Neural progenitor cell (in vitro differentiated cells): Measurements from ENCODE around the gene DHX40. TPM values are rescaled to one million over a fixed set of nuclear protein-coding genes. Genes with fewer than 3 reads are reported as not detected.

Experiments used
- DNase-seq: peaks from one replicate; pipeline ENCODE4 v3.0.0-alpha.2; 2016; ENCODE audit warnings: low spot score
- H2AFZ ChIP-seq: fragments of 200-600 bp; sonication (generic); replicated peaks from 2 replicates; pipeline ENCODE4 v1.6.1; 2016; ENCODE audit warnings: antibody characterized with exemption
- H3F3A ChIP-seq: fragments of 200-600 bp; sonication (generic); 2 replicates; pipeline ENCODE4 v1.6.1; 2016; ENCODE audit warnings: antibody characterized with exemption, low read depth
- H3K27ac ChIP-seq: fragments of 200-600 bp; sonication (generic); 2 replicates; pipeline ENCODE4 v1.5.1; 2016; ENCODE audit warnings: mild to moderate bottlenecking
- H3K27me3 ChIP-seq: fragments of 200-600 bp; sonication (generic); 2 replicates; pipeline ENCODE4 v1.6.1; 2016; ENCODE audit warnings: mild to moderate bottlenecking, moderate library complexity
- H3K36me3 ChIP-seq: fragments of 200-600 bp; sonication (generic); 2 replicates; pipeline ENCODE4 v1.5.1; 2016
- H3K4me1 ChIP-seq: fragments of 200-600 bp; sonication (generic); 2 replicates; pipeline ENCODE4 v1.6.1; 2016; ENCODE audit warnings: mixed run types
- H3K4me2 ChIP-seq: fragments of 200-600 bp; sonication (generic); 2 replicates; pipeline ENCODE4 v1.6.1; 2016
- H3K4me3 ChIP-seq: fragments of 200-600 bp; sonication (generic); 2 replicates; pipeline ENCODE4 v1.5.1; 2016
- H3K79me2 ChIP-seq: fragments of 200-600 bp; sonication (generic); 2 replicates; pipeline ENCODE4 v1.6.1; 2016; ENCODE audit warnings: low read depth
- H3K9ac ChIP-seq: fragments of 200-600 bp; sonication (generic); 2 replicates; pipeline ENCODE4 v1.6.1; 2016
- H3K9me3 ChIP-seq: fragments of 200-600 bp; sonication (generic); 2 replicates; pipeline ENCODE4 v1.5.1; 2016; ENCODE audit warnings: low read depth
- H4K20me1 ChIP-seq: fragments of 200-600 bp; sonication (generic); 2 replicates; pipeline ENCODE4 v1.6.1; 2016; ENCODE audit warnings: low read depth
- H3K27ac Mint-ChIP-seq: 3 replicates; pipeline ENCODE4 v1.8.0; 2021; ENCODE audit warnings: mixed read lengths
- H3K27me3 Mint-ChIP-seq: 2 replicates; pipeline ENCODE4 v1.8.0; 2022; ENCODE audit warnings: low read depth, mild to moderate bottlenecking, inconsistent platforms, moderate library complexity, mixed read lengths; ENCODE audit not compliant: insufficient read depth
- H3K36me3 Mint-ChIP-seq: 3 replicates; pipeline ENCODE4 v1.8.0; 2021; ENCODE audit warnings: mixed read lengths
- H3K4me1 Mint-ChIP-seq: 3 replicates; pipeline ENCODE4 v1.8.0; 2021; ENCODE audit warnings: mixed read lengths
- H3K4me3 Mint-ChIP-seq: 3 replicates; pipeline ENCODE4 v1.8.0; 2021; ENCODE audit warnings: mild to moderate bottlenecking, moderate library complexity, mixed read lengths
- H3K9me3 Mint-ChIP-seq: 3 replicates; pipeline ENCODE4 v1.8.0; 2020; ENCODE audit warnings: mixed read lengths
- EZH2 ChIP-seq: fragments of 200-600 bp; sonication (generic); IDR thresholded peaks from 2 replicates; pipeline ENCODE4 v1.6.1; 2017; ENCODE audit warnings: antibody characterized with exemption, mild to moderate bottlenecking, moderate library complexity
- EZH2phosphoT487 ChIP-seq: fragments of 200-600 bp; sonication (generic); IDR thresholded peaks from 2 replicates; pipeline ENCODE4 v1.6.1; 2017; ENCODE audit warnings: antibody characterized with exemption
- total RNA-seq: library from RNA; depleted of rRNA; stranded (reverse); fragments of >200 nt; gene quantifications from 2 replicates; pipeline ENCODE4 v1.2.3, GENCODE V29; 2015; ENCODE audit warnings: low replicate concordance
- TF ChIP-seq, protein P1 (sequence below): fragments of 200-600 bp; sonication (generic); IDR thresholded peaks from 2 replicates; pipeline ENCODE4 v1.5.1; 2017; ENCODE audit warnings: antibody characterized with exemption, mild to moderate bottlenecking

Gene DHX40
- total RNA-seq, 1 donor from 2014 or later, result 108 TPM

GRCh38 chr17:59619298-59620063 lies 54.1 kb downstream of the DHX40 start, which contains the start of gene CLTC:
Gene CLTC, plus strand, starts transcription at chr17:59619895. Its CDS starts 237 bp downstream, at chr17:59620132.
- H3K36me3 ChIP-seq, result no peaks in the 10 kb centered on the region
- H3K4me1 Mint-ChIP-seq, result peaks cover 39% of the 10 kb centered on the region
- peaks cover 61% of the 10 kb centered on the region for H3K79me2 ChIP-seq
- H3K27ac ChIP-seq, result peak within 1 kb of the TSS; percentile 99
- H3K9me3 ChIP-seq, result no peaks in the 10 kb centered on the region
- TF ChIP-seq EZH2, result peak; percentile 14
- TF ChIP-seq EZH2phosphoT487, result no peak
- TF ChIP-seq, protein P1, sequence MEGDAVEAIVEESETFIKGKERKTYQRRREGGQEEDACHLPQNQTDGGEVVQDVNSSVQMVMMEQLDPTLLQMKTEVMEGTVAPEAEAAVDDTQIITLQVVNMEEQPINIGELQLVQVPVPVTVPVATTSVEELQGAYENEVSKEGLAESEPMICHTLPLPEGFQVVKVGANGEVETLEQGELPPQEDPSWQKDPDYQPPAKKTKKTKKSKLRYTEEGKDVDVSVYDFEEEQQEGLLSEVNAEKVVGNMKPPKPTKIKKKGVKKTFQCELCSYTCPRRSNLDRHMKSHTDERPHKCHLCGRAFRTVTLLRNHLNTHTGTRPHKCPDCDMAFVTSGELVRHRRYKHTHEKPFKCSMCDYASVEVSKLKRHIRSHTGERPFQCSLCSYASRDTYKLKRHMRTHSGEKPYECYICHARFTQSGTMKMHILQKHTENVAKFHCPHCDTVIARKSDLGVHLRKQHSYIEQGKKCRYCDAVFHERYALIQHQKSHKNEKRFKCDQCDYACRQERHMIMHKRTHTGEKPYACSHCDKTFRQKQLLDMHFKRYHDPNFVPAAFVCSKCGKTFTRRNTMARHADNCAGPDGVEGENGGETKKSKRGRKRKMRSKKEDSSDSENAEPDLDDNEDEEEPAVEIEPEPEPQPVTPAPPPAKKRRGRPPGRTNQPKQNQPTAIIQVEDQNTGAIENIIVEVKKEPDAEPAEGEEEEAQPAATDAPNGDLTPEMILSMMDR, result no peak
- H2AFZ ChIP-seq, result peak within 1 kb of the TSS; percentile 86
- H3K9ac ChIP-seq, result peak within 1 kb of the TSS; percentile 90
- peaks cover 29% of the 10 kb centered on the region for H3K4me1 ChIP-seq
- H3K4me3 Mint-ChIP-seq, result peak within 1 kb of the TSS; percentile 99
- no peaks in the 10 kb centered on the region for H3K9me3 Mint-ChIP-seq
- H3K27me3 ChIP-seq, result no peaks in the 10 kb centered on the region
- peaks cover 2% of the 10 kb centered on the region for H3K36me3 Mint-ChIP-seq
- H4K20me1 ChIP-seq, result peaks cover 38% of the 10 kb centered on the region
- peak within 1 kb of the TSS; percentile 91 for H3K4me3 ChIP-seq
- H3K4me2 ChIP-seq, result peak within 1 kb of the TSS; percentile 85
- H3F3A ChIP-seq, result peaks cover 26% of the 10 kb centered on the region
- peak; percentile 96 for DNase-seq
- peaks cover 2% of the 10 kb centered on the region for H3K27me3 Mint-ChIP-seq
- H3K27ac Mint-ChIP-seq, result peak within 1 kb of the TSS; percentile 100

GRCh38 chr17:59620064-59620359 lies 54.6 kb downstream of the DHX40 start:
- H3K4me3 Mint-ChIP-seq, result peak overlapping the region; percentile 99
- H3K9me3 Mint-ChIP-seq, result no peaks in the 10 kb centered on the region
- H3K4me3 ChIP-seq, result peak overlapping the region; percentile 91
- peak overlapping the region; percentile 86 for H2AFZ ChIP-seq
- no peaks in the 10 kb centered on the region for H3K27me3 ChIP-seq
- H3K79me2 ChIP-seq, result peaks cover 66% of the 10 kb centered on the region
- peaks cover 39% of the 10 kb centered on the region for H3K4me1 Mint-ChIP-seq
- peaks cover 29% of the 10 kb centered on the region for H3K4me1 ChIP-seq
- H3K36me3 ChIP-seq, result no peaks in the 10 kb centered on the region
- H3K27me3 Mint-ChIP-seq, result peaks cover 2% of the 10 kb centered on the region
- H3K27ac ChIP-seq, result peak overlapping the region; percentile 99
- peaks cover 2% of the 10 kb centered on the region for H3K36me3 Mint-ChIP-seq
- no peak for TF ChIP-seq EZH2phosphoT487
- peak; percentile 5 for TF ChIP-seq EZH2
- TF ChIP-seq, protein P1, result no peak
- peak overlapping the region; percentile 85 for H3K4me2 ChIP-seq
- H3F3A ChIP-seq, result peaks cover 26% of the 10 kb centered on the region
- peak overlapping the region; percentile 100 for H3K27ac Mint-ChIP-seq
- H4K20me1 ChIP-seq, result peaks cover 42% of the 10 kb centered on the region
- H3K9me3 ChIP-seq, result no peaks in the 10 kb centered on the region
- peak overlapping the region; percentile 90 for H3K9ac ChIP-seq
- no peak for DNase-seq

GRCh38 chr17:59620518-59621259 lies 55.3 kb downstream of the DHX40 start:
- peaks cover 39% of the 10 kb centered on the region for H3K4me1 Mint-ChIP-seq

More at GRCh38 chr17:59620518-59621259, 55.3 kb downstream of the DHX40 start:
- H3K79me2 ChIP-seq, result peaks cover 73% of the 10 kb centered on the region
- H3K9ac ChIP-seq, result peak overlapping the region; percentile 90
- H3K27ac ChIP-seq, result peak overlapping the region; percentile 99
- peak overlapping the region; percentile 100 for H3K27ac Mint-ChIP-seq
- H3K9me3 ChIP-seq, result no peaks in the 10 kb centered on the region
- peak; percentile 40 for DNase-seq
- peak overlapping the region; percentile 91 for H3K4me3 ChIP-seq
- peaks cover 29% of the 10 kb centered on the region for H3K4me1 ChIP-seq
- H3K4me2 ChIP-seq, result peak overlapping the region; percentile 85
- peaks cover 45% of the 10 kb centered on the region for H4K20me1 ChIP-seq
- H3K9me3 Mint-ChIP-seq, result no peaks in the 10 kb centered on the region
- H3F3A ChIP-seq, result peaks cover 26% of the 10 kb centered on the region
- TF ChIP-seq EZH2 (no peak), EZH2phosphoT487 (no peak)
- TF ChIP-seq, protein P1, result no peak
- H3K36me3 Mint-ChIP-seq, result peaks cover 5% of the 10 kb centered on the region
- no peak overlapping the region for H2AFZ ChIP-seq
- no peaks in the 10 kb centered on the region for H3K36me3 ChIP-seq
- peak overlapping the region; percentile 99 for H3K4me3 Mint-ChIP-seq
- H3K27me3 ChIP-seq, result no peaks in the 10 kb centered on the region
- H3K27me3 Mint-ChIP-seq, result peaks cover 2% of the 10 kb centered on the region
